SHP77 (cell line): ENCODE results near the gene KHDC4.

Experiments
- DNase-seq, 2 experiments: peaks; one replicate each; lab custom pipeline; 2025; lab: John Stamatoyannopoulos, UW

Gene KHDC4

DNA sequence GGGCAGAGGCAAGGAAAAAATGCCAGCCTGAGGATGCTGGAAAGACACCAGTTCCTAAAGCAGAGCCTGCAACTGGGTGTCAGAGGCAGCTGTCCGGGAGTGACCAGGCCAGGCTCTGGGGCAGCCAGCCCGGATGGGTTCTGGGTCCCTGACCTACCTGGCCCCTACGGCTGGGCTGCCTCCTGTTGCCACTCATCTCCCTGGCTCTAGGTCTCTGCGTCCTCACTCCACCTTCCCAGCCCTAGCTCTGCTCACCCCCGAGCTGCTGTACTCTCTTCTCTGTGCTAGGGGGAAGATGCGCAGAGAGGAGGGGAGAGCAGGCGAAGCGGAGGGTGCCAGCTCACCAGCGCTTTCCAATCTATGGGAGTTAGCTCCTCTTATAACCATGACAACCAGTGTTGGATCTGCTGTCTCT is 35.2 kb upstream of the KHDC4 start:
- DNase-seq = no peak

DNA sequence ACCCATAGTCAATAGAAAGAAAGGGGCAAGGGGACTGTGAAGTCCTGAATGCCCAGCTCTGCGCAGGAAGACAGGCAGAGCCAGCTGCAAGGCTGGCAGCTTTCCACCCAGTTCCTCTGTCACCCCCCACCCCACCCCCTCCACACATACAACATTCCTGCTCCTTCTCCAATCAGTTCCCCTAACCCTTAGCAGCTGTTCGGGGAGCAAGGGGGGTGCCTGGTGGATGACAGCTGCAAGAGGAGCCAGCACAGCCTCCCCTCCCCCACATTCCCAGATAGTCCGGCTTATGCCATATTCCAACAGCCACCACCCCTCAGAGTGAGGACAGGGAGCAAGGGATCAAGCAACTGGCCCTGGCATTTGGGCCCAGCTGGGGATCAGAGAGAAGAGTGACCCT is 34.5 kb upstream of the KHDC4 start:
- no peak for DNase-seq

DNA sequence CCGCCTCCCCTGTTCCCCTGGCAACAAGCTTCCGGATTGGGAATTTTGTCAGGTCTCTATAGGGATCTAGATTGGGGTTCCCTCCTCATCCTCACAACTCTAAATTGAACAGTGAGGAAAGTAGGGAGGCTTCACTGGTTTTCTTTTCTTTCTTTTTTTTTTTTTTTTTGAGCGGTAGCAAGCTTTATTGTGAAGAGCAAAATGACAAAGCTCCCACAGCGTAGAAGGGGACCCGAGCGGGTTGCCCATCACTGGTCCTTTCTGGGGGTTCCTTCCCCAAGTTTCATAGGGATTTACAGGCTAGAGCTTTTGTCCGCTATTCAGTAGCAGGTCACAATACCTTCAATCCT is 33.8 kb upstream of the KHDC4 start:
- DNase-seq = no peak

DNA sequence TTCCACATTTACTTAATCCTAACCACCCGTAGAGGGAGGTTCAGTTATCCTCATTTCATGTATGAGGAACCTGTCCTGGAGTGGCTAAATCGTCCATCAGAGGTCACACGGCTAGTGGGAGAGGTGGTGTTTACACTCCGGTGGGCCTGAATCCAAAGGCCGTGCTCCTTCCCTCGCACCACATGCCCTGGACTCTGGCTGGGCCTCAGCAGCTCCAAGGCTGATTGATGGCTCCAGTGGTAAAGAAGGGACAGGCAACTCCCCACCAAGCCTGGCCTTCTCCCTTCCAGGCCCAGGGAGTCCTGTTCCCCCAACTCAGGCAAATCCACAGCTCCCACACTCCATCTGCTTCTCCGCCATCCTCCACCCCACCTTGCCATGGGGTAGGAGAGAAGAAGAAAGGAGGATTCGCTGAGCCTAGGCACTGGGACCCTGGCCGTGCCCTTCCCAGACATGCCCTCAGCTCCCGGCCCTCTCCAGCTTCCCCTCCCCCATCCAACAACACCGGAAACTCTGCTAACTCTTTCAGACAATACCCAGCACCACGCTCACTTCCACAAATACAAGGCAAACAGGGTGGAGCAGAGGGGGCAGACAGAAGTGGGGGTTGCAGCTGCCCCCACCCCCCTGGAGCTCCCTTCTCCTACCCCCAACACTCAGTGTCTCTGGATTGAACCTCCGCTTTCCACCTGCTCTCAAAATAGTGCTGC is 33.3 kb upstream of the KHDC4 start:
- DNase-seq = no peak

DNA sequence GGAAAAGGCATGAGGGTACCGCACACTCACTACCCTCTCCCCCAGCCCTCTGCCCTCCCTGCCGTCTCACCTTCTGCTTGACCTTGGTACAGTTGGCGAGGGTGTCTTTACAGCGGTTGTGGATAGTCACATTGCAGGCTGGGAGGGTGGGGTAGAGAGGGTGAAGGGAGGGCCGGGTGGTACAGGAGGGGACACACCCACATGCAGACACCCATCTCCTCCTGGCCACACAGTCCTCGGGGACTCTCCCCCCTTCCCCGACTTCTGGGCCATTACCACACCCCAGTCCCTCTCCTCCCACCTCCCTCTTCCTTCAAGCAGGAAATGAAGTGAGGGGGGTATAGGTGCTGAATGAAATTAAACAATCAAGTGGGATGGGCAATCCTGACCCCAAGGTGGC is 32.5 kb upstream of the KHDC4 start:
- no peak for DNase-seq

DNA sequence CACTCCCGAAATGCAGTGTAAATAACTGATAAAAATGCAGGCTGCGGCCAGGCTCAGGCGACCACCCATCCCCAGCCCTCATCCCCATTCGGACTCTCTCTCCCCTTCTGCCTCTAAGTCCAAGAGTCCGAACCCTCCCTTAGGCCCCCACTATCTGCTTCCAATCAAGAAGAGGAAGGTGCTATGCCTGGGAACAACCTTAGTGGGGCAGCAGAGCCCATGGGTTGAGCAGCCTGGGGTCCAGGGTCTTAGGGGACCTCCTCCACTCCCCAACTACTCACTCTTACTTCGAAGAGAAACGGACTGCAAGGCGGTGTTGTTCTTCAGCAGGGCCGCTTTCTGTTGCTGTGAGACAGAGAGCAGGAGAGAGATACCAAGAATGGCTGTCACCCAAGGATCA is 31.9 kb upstream of the KHDC4 start:
- no peak for DNase-seq

DNA sequence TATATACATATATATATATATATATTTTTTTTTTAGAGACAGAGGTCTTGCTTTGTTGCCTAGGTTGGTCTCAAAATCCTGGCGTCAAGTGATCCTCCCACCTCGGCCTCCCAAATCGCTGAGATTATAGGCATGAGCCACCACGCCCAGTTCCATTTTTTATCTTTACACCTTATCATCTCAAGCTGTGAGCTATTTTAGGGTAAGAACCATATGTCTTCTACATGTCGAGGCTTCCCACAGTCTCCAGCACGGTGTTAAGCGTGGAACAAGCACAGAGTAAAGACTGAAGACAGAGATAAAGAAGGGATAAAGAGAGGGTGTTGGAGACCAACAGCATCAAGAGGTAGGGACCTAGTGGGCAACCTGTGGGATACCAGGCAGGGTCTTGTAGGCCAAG is 30.0 kb upstream of the KHDC4 start:
- DNase-seq = no peak

DNA sequence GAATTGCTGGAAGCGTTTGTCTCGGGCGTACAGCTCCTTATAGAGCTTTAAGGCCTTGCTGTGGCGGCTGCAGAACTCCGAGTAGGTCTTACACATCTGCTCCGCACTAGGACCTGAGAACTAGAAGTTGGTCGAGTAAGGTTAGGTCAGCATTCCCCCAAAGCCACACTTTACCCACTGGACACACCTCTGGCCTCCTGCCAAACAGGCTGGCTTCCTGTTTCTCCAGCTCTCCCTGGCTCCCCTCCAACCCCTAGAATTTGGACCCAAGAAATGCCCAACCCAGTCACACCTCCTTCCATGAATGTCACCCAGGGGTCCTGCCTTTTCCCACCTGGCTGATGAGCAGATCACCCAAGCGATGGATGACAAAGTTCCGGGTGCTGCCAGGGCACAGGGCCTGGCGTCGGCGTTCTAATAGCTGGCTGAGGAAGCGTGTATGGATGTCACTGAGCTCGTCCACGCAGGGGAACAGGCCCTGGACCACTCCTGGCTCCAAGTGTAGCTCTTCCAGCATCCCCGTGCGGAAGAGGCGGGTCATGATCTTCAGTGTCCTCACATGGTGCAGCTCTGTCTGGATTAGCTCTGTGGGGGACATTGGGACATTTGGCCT is 28.5 kb upstream of the KHDC4 start:
- DNase-seq = no peak

DNA sequence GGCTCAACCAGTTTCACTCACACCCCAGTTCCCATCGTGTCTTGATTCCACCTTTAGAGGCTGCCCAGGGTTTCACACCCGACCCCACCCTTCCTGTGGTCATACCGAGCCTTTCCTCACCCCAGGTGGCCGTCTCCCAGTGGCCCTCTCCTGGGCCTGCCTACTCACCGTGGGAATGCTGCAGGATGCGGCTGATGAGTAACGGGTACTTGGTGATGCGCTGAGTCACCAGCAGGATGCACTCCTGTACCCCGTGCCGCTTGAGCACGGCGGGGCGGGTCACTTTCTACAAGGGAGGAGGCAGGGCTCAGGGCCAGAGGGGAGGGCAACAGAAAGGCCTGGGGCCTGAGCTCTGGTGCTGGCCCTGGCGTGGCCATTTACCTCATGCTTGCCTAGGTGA is 27.7 kb upstream of the KHDC4 start:
- DNase-seq = no peak

DNA sequence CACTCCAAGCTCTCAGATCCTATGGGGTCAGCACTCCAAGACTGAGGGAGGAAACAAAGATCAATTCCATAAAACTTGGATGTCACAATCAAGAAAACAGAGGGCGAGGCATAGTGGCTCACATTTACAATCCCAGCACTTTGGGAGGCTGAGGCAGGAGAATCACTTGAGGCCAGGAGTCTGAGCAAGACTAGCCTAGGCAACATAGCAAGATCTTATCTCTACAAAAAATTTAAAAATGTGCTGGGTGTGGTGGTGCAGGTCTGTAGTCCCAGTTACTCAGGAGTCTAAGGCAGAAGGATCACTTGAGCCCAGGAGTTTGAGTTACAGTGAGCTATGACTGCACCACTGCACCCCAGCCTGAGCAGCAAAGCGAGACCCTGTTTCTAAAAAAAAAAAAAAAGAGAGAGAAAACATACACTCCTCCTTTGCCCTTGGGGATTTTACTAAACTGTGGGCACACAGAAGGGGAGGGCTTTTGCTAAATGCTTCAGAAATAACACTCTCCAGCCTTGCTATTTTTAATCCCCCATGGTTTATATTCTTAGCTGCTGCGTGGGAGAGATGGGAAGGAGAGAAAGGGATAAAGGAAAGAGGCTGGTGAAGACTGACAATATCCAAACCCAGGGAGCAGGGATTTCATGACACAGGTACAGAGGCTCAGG is 26.0 kb upstream of the KHDC4 start:
- no peak for DNase-seq

DNA sequence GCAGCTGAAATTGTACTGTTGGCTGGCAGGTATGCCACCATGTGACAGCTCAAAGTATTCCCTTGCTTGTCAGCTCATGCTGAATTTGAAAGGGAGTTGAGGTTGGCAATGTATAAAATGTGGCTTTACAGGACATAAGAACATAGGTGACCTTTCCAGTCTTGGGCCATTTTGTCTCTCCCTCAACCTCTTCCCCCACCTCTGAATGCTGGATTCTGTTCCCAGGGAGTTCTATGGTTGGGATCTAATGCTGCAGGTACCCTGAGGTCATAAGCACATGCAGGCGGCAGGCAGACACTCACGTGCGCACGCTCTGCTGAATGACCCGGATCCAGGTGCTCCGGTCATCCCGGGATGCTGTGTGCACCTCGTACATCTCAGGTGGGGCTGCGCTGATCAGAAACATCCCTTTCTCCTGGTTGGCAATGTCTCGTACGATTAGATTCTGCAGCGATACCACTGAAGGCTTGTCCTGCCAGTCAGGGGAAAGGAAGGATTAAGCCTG is 23.2 kb upstream of the KHDC4 start:
- no peak for DNase-seq

DNA sequence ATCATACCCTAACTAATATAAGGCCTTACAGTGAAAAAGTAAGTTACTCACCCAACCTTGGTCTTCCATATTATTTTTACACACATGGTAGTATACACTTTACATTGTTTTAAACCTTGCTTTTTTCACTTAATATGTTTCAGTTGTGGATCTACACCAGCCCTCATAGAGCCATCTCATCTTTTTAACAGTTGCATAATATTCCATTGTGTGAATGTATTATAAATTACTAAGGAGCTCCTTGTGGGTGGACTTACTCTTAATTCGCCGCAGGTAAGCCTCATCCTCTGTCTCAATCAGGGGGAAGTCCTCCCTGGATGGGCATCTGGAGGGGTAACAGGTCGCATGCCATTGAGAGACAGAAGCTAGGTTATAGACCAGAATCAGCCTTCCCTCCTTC is 20.4 kb upstream of the KHDC4 start:
- no peak for DNase-seq

DNA sequence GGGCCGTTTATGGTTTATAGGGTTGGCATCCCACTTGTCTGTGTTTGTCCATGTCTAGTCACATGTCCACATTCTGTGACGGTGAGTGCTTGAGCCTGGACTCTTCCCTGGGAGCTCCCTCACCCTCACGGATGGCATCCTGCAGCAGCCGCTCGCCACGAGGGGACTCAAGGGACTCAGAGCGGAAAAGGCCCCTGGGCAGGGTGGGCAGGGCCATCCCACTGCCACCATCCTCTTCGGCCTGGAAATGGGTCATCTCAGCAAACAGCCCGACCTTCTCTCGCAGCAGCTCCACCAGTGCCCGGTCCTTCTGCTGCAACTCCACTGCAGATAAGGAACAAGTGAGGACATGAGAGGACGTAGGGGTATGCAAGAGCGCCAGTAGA is 18.3 kb upstream of the KHDC4 start:
- no peak for DNase-seq

DNA sequence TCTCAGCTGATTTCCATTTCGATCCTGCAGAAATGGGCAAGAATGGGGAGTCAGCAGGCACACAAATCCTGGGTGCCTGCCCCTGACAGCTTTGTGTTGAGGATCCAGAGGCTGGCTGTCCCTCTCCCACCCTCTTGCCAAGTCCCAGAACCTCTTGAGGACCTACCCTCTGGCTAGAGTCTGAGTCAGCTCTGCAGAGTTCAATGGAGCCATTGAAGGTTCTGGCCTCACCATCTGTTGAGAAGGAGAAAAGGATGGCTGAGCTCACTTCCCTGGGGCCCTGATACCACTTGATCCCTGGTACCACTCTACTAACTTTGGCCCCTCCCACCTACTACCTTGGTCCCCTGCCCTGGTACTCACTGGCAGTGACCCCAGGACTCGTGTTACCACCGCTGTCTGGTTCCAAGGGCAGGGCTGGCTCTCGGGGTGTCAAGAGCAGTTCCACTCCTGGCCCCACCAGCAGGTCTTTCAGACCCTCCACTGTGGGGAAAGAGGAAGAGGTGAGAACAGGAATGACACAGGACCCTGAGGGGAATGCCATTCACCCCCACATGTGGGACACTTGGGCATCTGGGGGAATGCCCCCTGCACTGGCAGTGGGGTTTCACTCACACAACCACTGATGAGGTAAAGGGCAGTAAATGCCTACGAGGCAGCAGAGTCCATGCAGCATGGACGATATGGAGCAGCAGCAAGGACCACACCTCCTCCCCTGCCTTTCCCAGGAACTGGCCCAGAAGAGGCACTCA is 17.7 kb upstream of the KHDC4 start:
- DNase-seq = no peak

DNA sequence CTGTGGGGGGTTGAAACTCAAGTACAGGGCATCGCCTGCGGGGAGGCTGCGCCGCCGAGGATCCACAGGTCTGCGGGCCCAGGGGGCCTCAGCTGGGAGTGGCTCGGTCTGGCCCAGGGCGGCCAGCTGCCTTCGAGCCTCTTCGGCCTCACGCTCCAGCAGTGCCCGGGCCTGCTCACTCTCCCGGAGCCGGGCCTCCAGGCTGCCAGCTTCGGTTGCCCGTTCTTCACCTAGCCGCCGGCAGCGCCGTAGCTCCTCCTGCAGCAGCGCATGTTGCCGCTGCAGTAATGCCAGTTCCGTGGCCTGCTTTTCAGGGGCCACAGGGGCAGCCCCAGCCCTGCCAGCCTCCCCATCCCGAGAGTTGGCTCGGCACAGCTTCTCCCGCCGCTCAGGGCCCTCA is 16.6 kb upstream of the KHDC4 start:
- no peak for DNase-seq

DNA sequence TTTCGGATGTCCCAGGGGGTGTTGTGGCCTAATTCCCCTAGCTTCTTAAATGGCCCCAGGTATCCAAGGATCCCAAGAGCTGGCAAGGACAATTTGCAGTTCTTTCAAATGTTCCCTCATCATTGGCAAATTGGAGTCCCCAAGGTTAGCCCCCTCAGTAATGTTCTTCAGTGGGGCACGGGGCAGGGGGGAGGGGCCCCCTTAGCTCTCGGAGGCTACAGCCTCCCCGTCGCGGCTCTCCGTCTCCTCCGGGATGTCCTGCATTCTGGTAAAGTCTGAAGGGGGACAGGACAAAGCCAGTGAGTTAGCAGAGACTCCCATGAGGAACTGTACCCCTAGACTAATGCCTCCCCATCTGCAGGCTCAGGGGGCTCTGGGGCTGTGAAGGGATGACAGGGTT is 13.5 kb upstream of the KHDC4 start:
- no peak for DNase-seq

DNA sequence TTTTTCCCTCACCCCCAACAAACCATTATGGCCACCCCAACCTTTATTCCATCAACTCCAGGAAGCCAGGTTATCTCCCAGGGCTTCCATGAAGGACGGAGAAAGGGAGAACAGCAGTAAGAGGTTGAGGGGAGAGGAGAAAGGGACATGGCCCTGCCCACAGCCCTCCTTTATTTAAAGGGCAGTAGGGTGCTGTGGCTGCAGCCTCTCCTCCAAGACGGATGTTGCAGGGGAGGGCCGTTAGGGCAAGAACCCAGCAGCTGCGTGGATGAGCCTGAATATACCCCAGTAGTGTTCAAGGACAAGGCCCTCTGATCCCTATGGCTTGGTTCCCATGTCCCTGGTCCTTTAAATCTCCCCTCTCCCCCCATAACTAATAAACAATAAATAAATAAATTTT is 13.1 kb upstream of the KHDC4 start:
- DNase-seq = no peak

DNA sequence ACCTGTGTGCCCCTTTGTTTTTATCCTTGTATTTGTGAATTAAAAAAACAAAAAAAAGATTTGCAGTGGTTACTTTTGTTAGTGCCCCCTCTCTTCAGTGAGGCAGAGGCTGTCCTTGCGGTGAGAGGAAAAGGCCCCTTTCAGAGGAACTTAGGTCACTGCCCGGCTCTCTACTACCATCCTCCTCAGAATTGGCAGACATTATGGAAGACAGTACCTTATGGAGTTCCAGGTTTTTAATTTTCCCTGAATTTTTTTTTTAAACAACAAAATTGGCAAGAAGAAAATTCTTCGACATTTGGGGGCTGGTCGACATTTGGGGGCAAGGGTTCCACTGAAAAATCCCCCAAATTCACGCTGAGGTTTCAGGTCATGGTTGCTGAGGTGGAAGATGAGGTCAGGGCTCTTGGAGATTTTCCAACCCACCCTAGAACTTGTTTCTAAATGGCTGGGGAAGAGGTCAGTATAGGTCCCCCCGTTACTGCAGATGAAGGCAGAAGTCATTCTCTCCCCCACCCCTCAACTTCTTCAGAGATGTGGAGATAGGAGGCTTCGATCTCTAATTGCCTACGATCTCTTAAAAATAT is 12.5 kb upstream of the KHDC4 start:
- no peak for DNase-seq

DNA sequence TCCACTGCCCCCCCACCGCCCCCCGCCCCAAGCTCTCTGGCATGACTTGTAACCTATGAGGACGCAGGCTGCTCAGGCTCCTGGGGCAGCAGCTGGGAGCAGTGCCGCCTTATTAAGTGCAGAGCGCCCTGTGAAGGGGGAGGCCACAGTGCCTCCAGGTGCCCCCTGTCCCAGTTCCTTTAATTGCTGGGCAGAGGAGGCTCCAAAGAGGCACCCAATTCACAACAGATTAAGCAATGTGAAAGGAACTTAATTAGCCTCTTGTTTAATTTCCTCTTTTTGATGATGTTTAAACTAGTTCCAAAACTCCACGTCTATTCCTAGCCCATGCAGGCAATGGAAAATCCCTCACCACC is 10.2 kb upstream of the KHDC4 start:
- DNase-seq = peak; percentile 78 to 81

DNA sequence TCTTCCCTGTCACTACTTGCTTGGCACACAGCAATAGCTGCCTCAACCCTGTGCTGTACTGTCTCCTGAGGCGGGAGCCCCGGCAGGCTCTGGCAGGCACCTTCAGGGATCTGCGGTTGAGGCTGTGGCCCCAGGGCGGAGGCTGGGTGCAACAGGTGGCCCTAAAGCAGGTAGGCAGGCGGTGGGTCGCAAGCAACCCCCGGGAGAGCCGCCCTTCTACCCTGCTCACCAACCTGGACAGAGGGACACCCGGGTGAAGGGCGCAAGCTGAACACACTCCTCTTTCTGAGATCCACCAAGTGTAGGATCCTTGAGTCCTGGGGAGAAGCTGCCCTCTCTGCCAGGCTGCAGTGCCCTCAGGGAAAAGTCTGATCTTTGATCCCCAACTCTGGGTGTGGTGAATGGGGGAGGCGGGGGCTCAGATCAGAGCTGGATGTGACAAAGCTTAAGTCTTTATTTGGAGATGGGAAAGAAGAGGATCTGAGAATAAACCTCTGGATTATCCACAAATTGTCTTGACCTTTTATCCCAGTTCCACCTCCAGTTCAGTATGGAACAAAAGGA is 8.4 kb upstream of the KHDC4 start:
- no peak for DNase-seq

DNA sequence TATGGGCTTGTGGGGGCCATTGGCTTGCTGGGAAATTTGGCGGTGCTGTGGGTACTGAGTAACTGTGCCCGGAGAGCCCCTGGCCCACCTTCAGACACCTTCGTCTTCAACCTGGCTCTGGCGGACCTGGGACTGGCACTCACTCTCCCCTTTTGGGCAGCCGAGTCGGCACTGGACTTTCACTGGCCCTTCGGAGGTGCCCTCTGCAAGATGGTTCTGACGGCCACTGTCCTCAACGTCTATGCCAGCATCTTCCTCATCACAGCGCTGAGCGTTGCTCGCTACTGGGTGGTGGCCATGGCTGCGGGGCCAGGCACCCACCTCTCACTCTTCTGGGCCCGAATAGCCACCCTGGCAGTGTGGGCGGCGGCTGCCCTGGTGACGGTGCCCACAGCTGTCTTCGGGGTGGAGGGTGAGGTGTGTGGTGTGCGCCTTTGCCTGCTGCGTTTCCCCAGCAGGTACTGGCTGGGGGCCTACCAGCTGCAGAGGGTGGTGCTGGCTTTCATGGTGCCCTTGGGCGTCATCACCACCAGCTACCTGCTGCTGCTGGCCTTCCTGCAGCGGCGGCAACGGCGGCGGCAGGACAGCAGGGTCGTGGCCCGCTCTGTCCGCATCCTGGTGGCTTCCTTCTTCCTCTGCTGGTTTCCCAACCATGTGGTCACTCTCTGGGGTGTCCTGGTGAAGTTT is 7.8 kb upstream of the KHDC4 start:
- DNase-seq = no peak
